IMR-90 (cell line): ENCODE measurements around the gene LTBP1. TPM values are rescaled to one million over a fixed set of nuclear protein-coding genes. Genes with fewer than 3 reads are reported as not detected.

Source experiments
- ATAC-seq: fragments of 200-7000 bp; cut with Tn5 transposase; 2 replicates; pipeline ENCODE4 v1.9.1; 2020; ENCODE audit warnings: low read depth, mild to moderate bottlenecking, moderate library complexity
- BruUV-seq: library from RNA; stranded (reverse); fragments of 400-500 nt; replicated peaks from 2 replicates; lab custom pipeline; 2021; lab: Mats Ljungman, UMichigan
- CTCF ChIA-PET: fragments of 300-600 bp; formaldehyde crosslinking; extraction: SDS; loops from one replicate; lab custom pipeline; 2021; ENCODE audit warnings: antibody characterized with exemption; lab: Yijun Ruan, JAX
- POLR2A ChIA-PET: fragments of 300-600 bp; sonication (Branson Sonifier 250); formaldehyde crosslinking; loops from one replicate; lab custom pipeline; 2022; ENCODE audit warnings: antibody characterized with exemption; ENCODE audit not compliant: unreplicated experiment; lab: Charles Lee
- DNase-seq: peaks from one replicate; pipeline ENCODE4 v3.0.0; 2013
- H2AFZ ChIP-seq: replicated peaks from 2 replicates; pipeline ENCODE3; 2013; ENCODE audit warnings: low read length, mild to moderate bottlenecking; ENCODE audit not compliant: poor library complexity
- H2AK5ac ChIP-seq: 2 replicates; pipeline ENCODE4 v1.6.1; 2013; ENCODE audit warnings: low read depth, low read length, inconsistent platforms
- H2AK9ac ChIP-seq: replicated peaks from 2 replicates; pipeline ENCODE3; 2013; ENCODE audit warnings: mild to moderate bottlenecking, low read depth, low read length, moderate library complexity; ENCODE audit not compliant: poor library complexity
- H2BK120ac ChIP-seq: 2 replicates; pipeline ENCODE4 v1.6.1; 2013; ENCODE audit warnings: low read depth, low read length, inconsistent platforms
- H2BK15ac ChIP-seq: 3 replicates; pipeline ENCODE4 v1.6.1; 2013; ENCODE audit warnings: low read depth, low read length, inconsistent platforms
- H2BK20ac ChIP-seq: 2 replicates; pipeline ENCODE4 v1.6.1; 2013; ENCODE audit warnings: low read depth, mild to moderate bottlenecking, inconsistent platforms, low read length, moderate library complexity
- H2BK5ac ChIP-seq: 2 replicates; pipeline ENCODE4 v1.6.1; 2013; ENCODE audit warnings: mild to moderate bottlenecking, low read depth, low read length, inconsistent platforms; ENCODE audit not compliant: poor library complexity, severe bottlenecking
- H3K14ac ChIP-seq: replicated peaks from 2 replicates; pipeline ENCODE4 v1.6.1; 2013; ENCODE audit warnings: low read depth, low read length, inconsistent platforms
- H3K18ac ChIP-seq: 2 replicates; pipeline ENCODE4 v1.6.1; 2013; ENCODE audit warnings: low read depth, low read length, control low read depth
- H3K23ac ChIP-seq: 2 replicates; pipeline ENCODE4 v1.6.1; 2013; ENCODE audit warnings: low read depth, low read length, inconsistent platforms
- H3K27ac ChIP-seq: 2 replicates; pipeline ENCODE4 v1.5.1; 2013; ENCODE audit warnings: mild to moderate bottlenecking, control low read depth, low read length; ENCODE audit not compliant: insufficient read depth
- H3K27me3 ChIP-seq: 2 replicates; pipeline ENCODE4 v1.6.1; 2013; ENCODE audit warnings: low read length; ENCODE audit not compliant: control insufficient read depth, insufficient read depth
- H3K36me3 ChIP-seq: 2 replicates; pipeline ENCODE4 v1.6.1; 2013; ENCODE audit warnings: low read length, mixed read lengths; ENCODE audit not compliant: control insufficient read depth, insufficient read depth
- H3K4ac ChIP-seq: 2 replicates; pipeline ENCODE4 v1.6.1; 2013; ENCODE audit warnings: low read depth, low read length, inconsistent platforms
- H3K4me1 ChIP-seq: 2 replicates; pipeline ENCODE4 v1.6.1; 2013; ENCODE audit warnings: low read length, mixed read lengths; ENCODE audit not compliant: control insufficient read depth, insufficient read depth
- H3K4me2 ChIP-seq: 2 replicates; pipeline ENCODE4 v1.6.1; 2013; ENCODE audit warnings: low read depth, mild to moderate bottlenecking, control low read depth, low read length, moderate library complexity
- H3K4me3 ChIP-seq: 2 replicates; pipeline ENCODE4 v1.5.1; 2013; ENCODE audit warnings: low read depth, mild to moderate bottlenecking, control low read depth, low read length, moderate library complexity; ENCODE audit not compliant: insufficient read depth
- H3K56ac ChIP-seq: 2 replicates; pipeline ENCODE4 v1.6.1; 2013; ENCODE audit warnings: low read length, inconsistent platforms; ENCODE audit not compliant: insufficient read depth; ENCODE audit errors: extremely low read depth
- H3K79me1 ChIP-seq, 2 experiments: 2 replicates each; pipeline ENCODE4 v1.6.1; 2013; ENCODE audit warnings: low read length in 2 of 2, inconsistent platforms in 1 of 2, low read depth in 1 of 2
- H3K9ac ChIP-seq: 2 replicates; pipeline ENCODE4 v1.6.1; 2013; ENCODE audit warnings: low read depth, low read length, control low read depth
- H3K9me1 ChIP-seq: 2 replicates; pipeline ENCODE4 v1.6.1; 2013; ENCODE audit warnings: low read length, inconsistent platforms; ENCODE audit not compliant: insufficient read depth
- H3K9me3 ChIP-seq: 2 replicates; pipeline ENCODE4 v1.6.1; 2013; ENCODE audit warnings: low read length; ENCODE audit not compliant: control insufficient read depth, insufficient read depth
- H4K20me1 ChIP-seq: 2 replicates; pipeline ENCODE4 v1.6.1; 2013; ENCODE audit warnings: low read length, inconsistent platforms; ENCODE audit not compliant: insufficient read depth
- H4K5ac ChIP-seq: 2 replicates; pipeline ENCODE4 v1.6.1; 2013; ENCODE audit warnings: mild to moderate bottlenecking, low read depth, low read length, control low read depth
- H4K8ac ChIP-seq, 2 experiments: 2 replicates each; pipeline ENCODE4 v1.6.1; 2013; ENCODE audit warnings: low read depth in 2 of 2, low read length in 2 of 2, control low read depth in 1 of 2, inconsistent platforms in 1 of 2
- H4K91ac ChIP-seq: 2 replicates; pipeline ENCODE4 v1.6.1; 2013; ENCODE audit warnings: low read depth, low read length, inconsistent platforms; ENCODE audit not compliant: insufficient read depth
- BHLHE40 ChIP-seq: fragments of 150-350 bp; IDR thresholded peaks from 2 replicates; pipeline ENCODE4 v1.6.1; 2016; ENCODE audit warnings: mild to moderate bottlenecking, low read depth, low read length
- CEBPB ChIP-seq: IDR thresholded peaks from 2 replicates; pipeline ENCODE4 v1.6.1; 2012; ENCODE audit warnings: low read depth, low read length, improper control_type of control experiment
- CHD1 ChIP-seq: IDR thresholded peaks from 2 replicates; pipeline ENCODE4 v1.6.1; 2012; ENCODE audit warnings: low read depth, low read length, improper control_type of control experiment
- MAFK ChIP-seq: IDR thresholded peaks from 2 replicates; pipeline ENCODE4 v1.6.1; 2012; ENCODE audit warnings: low read depth, low read length, improper control_type of control experiment
- NFE2L2 ChIP-seq: fragments of 150-350 bp; IDR thresholded peaks from 2 replicates; pipeline ENCODE4 v1.6.1; 2016; ENCODE audit warnings: low read depth, mild to moderate bottlenecking, low read length
- POLR2A ChIP-seq: IDR thresholded peaks from 2 replicates; pipeline ENCODE4 v1.6.1; 2012; ENCODE audit warnings: mild to moderate bottlenecking, low read depth, low read length
- RAD21 ChIP-seq: IDR thresholded peaks from 2 replicates; pipeline ENCODE4 v1.6.1; 2012; ENCODE audit warnings: low read length, improper control_type of control experiment
- RFX5 ChIP-seq: IDR thresholded peaks from 2 replicates; pipeline ENCODE4 v1.8.0; 2012; ENCODE audit warnings: low read depth, mild to moderate bottlenecking, low read length, moderate library complexity
- SMC3 ChIP-seq: fragments of 150-350 bp; IDR thresholded peaks from 2 replicates; pipeline ENCODE4 v1.6.1; 2016; ENCODE audit warnings: low read depth, mild to moderate bottlenecking, antibody characterized with exemption, low read length, moderate library complexity
- WGBS, 2 experiments: methylation state at CpG; one replicate each; pipeline versions ENCODE4 v1.1.5 to v1.1.7; 2013; ENCODE audit warnings: missing lambda C conversion rate in 2 of 2; ENCODE audit not compliant: insufficient read length in 1 of 2; ENCODE audit errors: extremely low coverage in 2 of 2; 5-methylcytosine and 5-hydroxymethylcytosine counted together
- dilution Hi-C: fragments of 300-500 bp; cut with HindIII; formaldehyde crosslinking; loops from one replicate; pipeline ENCODE4 v1.14.3; 2018; ENCODE audit warnings: low sequenced_read_pairs; ENCODE audit not compliant: unreplicated experiment
- in situ Hi-C: fragments of 300-500 bp; cut with MboI; formaldehyde crosslinking; loops from 3 replicates; pipeline ENCODE4 v1.14.3; 2019; ENCODE audit warnings: low sequenced_read_pairs, inconsistent platforms, mixed read lengths
- intact Hi-C: fragments of 100-400 bp; cut with micrococcal nuclease; formaldehyde crosslinking; loops from 2 replicates; pipeline ENCODE4 v1.10.0; 2022
- polyA plus RNA-seq, 3 experiments: library from polyadenylated mRNA; depleted of rRNA; stranded (reverse); fragments of >200 nt; gene quantifications; 2 replicates each; pipeline ENCODE4 v1.2.3, GENCODE V29; 2012; ENCODE audit warnings: low replicate concordance in 1 of 3
- total RNA-seq: library from RNA; depleted of rRNA; stranded (reverse); fragments of >200 nt; gene quantifications from 2 replicates; pipeline ENCODE4 v1.2.3, GENCODE V29; 2012

Gene LTBP1
- total and polyA plus RNA-seq, 2 of the 4 experiments (the other 2 are of a cell fraction): 235 to 326 TPM

DNA sequence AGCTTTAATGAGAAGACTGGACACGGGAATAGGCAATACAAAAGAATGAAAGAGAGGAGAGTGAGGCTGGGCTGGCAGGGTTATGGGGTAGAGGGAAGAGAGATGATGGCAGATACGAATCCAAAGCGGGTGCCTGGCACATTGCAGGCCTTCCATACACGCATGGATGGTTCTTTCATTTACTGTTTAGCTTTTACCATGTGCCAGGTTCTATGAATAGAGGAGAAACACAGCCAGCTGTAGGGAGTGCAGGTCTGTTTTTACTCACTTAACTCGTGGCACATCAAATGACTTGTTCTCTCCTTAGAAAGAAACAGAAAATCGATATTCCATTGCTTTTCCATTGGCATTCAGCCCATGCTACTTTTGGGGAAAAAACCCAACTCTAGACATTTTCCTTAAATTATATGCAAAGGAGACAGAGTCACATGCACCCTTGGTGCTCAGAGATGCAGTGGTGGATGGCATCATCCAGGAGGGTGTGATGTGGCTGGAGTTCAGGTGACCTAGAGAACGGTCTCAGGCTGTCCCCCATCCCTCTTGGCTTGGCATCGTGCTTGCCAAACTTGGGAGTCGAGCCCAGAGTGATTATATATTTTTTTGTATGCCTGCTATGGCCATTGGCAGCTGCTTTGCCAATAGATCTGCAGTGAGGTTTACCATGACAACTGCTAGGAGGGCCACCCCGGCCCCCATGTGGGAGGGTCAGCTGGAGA lies 6.2 kb downstream of the LTBP1 start:
- Histone ChIP-seq H3K9ac (no peak overlapping the region), H3K27ac (no peak overlapping the region), H3K23ac (no peak overlapping the region), H2BK15ac (no peak overlapping the region), H3K56ac (no peak overlapping the region), H2BK20ac (no peak overlapping the region), H2BK120ac (no peak overlapping the region), H2AK9ac (no peak overlapping the region), H3K36me3 (peaks cover 12% of the 10 kb centered on the region), H2AK5ac (peak overlapping the region; percentile 20; the same call in 1 of the 2 replicates), H4K91ac (no peak overlapping the region), H3K4me1 (peaks cover 9% of the 10 kb centered on the region), H3K4me2 (no peak overlapping the region), H4K8ac (no peak overlapping the region), H4K5ac (no peak overlapping the region), H3K14ac (no peak overlapping the region), H3K4ac (no peak overlapping the region), H3K9me1 (peaks cover 14% of the 10 kb centered on the region), H4K20me1 (no peaks in the 10 kb centered on the region), H3K79me1 (peaks cover 40 to 80% of the 10 kb centered on the region in 2 experiments), H3K18ac (no peak overlapping the region), H3K9me3 (no peaks in the 10 kb centered on the region), H3K27me3 (no peaks in the 10 kb centered on the region), H2BK5ac (no peak overlapping the region), H2AFZ (no peak overlapping the region), H3K4me3 (no peak overlapping the region)
- ChIA-PET POLR2A (no interaction called here), CTCF (no interaction called here)
- DNase-seq (no peak), ATAC-seq (no peak)
- TF ChIP-seq MAFK: no peak
- no peak for TF ChIP-seq RAD21
- no peak for TF ChIP-seq BHLHE40
- TF ChIP-seq RFX5: no peak
- no peak for TF ChIP-seq SMC3
- TF ChIP-seq NFE2L2: no peak
- TF ChIP-seq CEBPB: no peak
- no peak for TF ChIP-seq POLR2A
- no peak for TF ChIP-seq CHD1
- dilution Hi-C loops: no loop called here
- intact Hi-C loops: no loop called here
- whole genome bisulfite sequencing, 2 experiments: 80% methylated on average over 2 of the region's 10 CpGs; no CpG with 5 or more reads in 1 of the 2 experiments
- in situ Hi-C loops: no loop called here
- no TSS peak for BruUV-seq
